GM19238 (cell line): ENCODE measurements around the gene NHERF2.

Experiments used
- DNase-seq: peaks from one replicate; pipeline ENCODE4 v3.0.0; 2011; ENCODE audit warnings: low spot score; ENCODE audit not compliant: insufficient read length

NHERF2 gene

GRCh38 chr16:2040041-2040786, 13.5 kb downstream of the NHERF2 start:
- no peak for DNase-seq

- DNase-seq: no peak
Measured at GRCh38 chr16:2040787-2041522, 14.3 kb downstream of the NHERF2 start.

GRCh38 chr16:2042171-2042985, 15.7 kb downstream of the NHERF2 start:
- DNase-seq: no peak

GRCh38 chr16:2042986-2043666, 16.4 kb downstream of the NHERF2 start:
- no peak for DNase-seq

- DNase-seq: no peak
Measured at GRCh38 chr16:2043667-2044451, 17.2 kb downstream of the NHERF2 start.

GRCh38 chr16:2044541-2044940, 17.8 kb downstream of the NHERF2 start:
- no peak for DNase-seq

GRCh38 chr16:2045965-2046892, 19.5 kb downstream of the NHERF2 start:
- DNase-seq: no peak

GRCh38 chr16:2046893-2047329, 20.2 kb downstream of the NHERF2 start:
- no peak for DNase-seq

GRCh38 chr16:2047330-2048115, 20.8 kb downstream of the NHERF2 start, which contains the start of the genes NTHL1 and TSC2:
Gene NTHL1, minus strand, starts transcription at chr16:2047834. Its CDS starts 11 bp downstream, at chr16:2047823.
Gene TSC2, plus strand, starts transcription at chr16:2047985. Its CDS starts 631 bp downstream, at chr16:2048616.
- DNase-seq: peak; percentile 100

GRCh38 chr16:2048116-2048543, 21.4 kb downstream of the NHERF2 start:
- DNase-seq: no peak

- DNase-seq: no peak
Measured at GRCh38 chr16:2053211-2053610, 26.5 kb downstream of the NHERF2 start.

GRCh38 chr16:2053897-2054296, 27.2 kb downstream of the NHERF2 start:
- no peak for DNase-seq

GRCh38 chr16:2054543-2055245, 28.0 kb downstream of the NHERF2 start:
- no peak for DNase-seq

- DNase-seq: no peak
Measured at GRCh38 chr16:2056077-2056476, 29.4 kb downstream of the NHERF2 start.

- DNase-seq: no peak
Measured at GRCh38 chr16:2056681-2057407, 30.1 kb downstream of the NHERF2 start.

GRCh38 chr16:2057438-2057837, 30.7 kb downstream of the NHERF2 start:
- DNase-seq: no peak

GRCh38 chr16:2058420-2058819, 31.7 kb downstream of the NHERF2 start:
- DNase-seq: no peak
